ENCODE data around the gene AGMO. TPM values are rescaled to one million over a fixed set of nuclear protein-coding genes. Genes with fewer than 3 reads are reported as not detected.

The AGMO gene
- total and polyA plus RNA-seq, 12 donors: 0.12 to 0.70 (median 0.40) TPM

DNA sequence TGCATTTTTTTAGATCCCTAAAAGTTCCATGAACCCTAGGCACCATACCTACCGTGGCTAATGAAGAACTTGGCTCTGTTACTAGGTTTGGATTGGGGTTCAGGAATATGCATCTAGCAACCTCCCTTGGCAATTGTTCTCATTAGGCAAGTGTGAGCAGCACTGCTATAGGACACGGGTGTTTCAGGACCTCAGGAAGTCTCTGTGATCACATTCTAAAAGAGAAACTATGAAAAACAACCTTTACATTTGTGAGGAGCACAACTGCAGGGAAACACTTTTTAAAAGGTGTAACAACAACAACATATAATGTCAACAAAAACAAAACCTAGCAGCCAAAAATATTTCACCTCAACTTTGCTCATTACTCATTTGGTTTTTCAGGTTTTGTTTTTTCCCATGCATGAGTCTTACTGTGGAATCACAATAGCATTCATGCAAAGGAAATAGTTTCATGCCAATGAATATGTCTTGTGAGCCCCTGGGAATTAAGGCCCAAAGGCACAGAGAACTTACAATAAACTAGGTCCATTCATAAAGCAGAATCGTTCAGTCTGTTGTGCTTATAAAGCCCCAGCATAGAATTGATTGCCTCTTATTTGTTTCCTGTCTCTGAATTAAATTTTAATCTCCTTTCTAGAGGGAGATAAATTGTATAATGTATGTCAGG, 403.5 kb downstream of the AGMO start:
- DNase-seq: no peak
- intact Hi-C loops (cut with DNase I): no loop called here
- no peak for ATAC-seq
- no peak overlapping the region for H3K4me3 ChIP-seq
- no peak overlapping the region for H3K27ac ChIP-seq
- TF ChIP-seq, protein P1, sequence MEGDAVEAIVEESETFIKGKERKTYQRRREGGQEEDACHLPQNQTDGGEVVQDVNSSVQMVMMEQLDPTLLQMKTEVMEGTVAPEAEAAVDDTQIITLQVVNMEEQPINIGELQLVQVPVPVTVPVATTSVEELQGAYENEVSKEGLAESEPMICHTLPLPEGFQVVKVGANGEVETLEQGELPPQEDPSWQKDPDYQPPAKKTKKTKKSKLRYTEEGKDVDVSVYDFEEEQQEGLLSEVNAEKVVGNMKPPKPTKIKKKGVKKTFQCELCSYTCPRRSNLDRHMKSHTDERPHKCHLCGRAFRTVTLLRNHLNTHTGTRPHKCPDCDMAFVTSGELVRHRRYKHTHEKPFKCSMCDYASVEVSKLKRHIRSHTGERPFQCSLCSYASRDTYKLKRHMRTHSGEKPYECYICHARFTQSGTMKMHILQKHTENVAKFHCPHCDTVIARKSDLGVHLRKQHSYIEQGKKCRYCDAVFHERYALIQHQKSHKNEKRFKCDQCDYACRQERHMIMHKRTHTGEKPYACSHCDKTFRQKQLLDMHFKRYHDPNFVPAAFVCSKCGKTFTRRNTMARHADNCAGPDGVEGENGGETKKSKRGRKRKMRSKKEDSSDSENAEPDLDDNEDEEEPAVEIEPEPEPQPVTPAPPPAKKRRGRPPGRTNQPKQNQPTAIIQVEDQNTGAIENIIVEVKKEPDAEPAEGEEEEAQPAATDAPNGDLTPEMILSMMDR (IDR thresholded peaks at IDR 0.05): no peak
- WGBS, 2 donors: 38 to 46% methylated on average over 3 of the region's 3 CpGs
- no peaks in the 10 kb centered on the region for H3K27me3 ChIP-seq
- no peaks in the 10 kb centered on the region for H3K36me3 ChIP-seq
- H3K4me1 ChIP-seq: no peaks in the 10 kb centered on the region
- peaks cover 0 to 15% (median 0%) of the 10 kb centered on the region in 11 donors for H3K9me3 ChIP-seq

Other genes with a start within 250 kb of the AGMO start
- 10 to 100 TPM in 2 of 10 donors, 1 to 10 TPM in 8; 5.2 to 13.5 (median 7.9) TPM for gene MEOX2, start 124.7 kb upstream of the AGMO start, total RNA-seq
- gene MEOX2, start 124.7 kb upstream of the AGMO start, polyA plus RNA-seq: 10 to 100 TPM in 1 of 2 donors, 1 to 10 TPM in 1; 5.2 to 14.1 TPM

All from heart right ventricle (tissue), 16 donors.